Endometrial microvascular endothelial cells (primary cell): Measurements from ENCODE around the gene ANKK1. TPM values are rescaled to one million over a fixed set of nuclear protein-coding genes. Genes with fewer than 3 reads are reported as not detected.

Experiments
- in situ Hi-C: cut with HindIII; loops from 2 replicates; pipeline ENCODE4 v1.10.0; 2017; ENCODE audit warnings: low sequenced_read_pairs, low pct_unique_long_range_greater_than_20kb; ENCODE audit errors: inconsistent ontology term
- total RNA-seq: library from RNA; depleted of rRNA; stranded (reverse); fragments of >200 nt; gene quantifications from one replicate; pipeline ENCODE4 v1.2.3, GENCODE V29; 2015; ENCODE audit errors: inconsistent ontology term

The ANKK1 gene
- total RNA-seq, 1 donor from 2014 or later = not detected

- in situ Hi-C loops = no loop called here
Measured at GRCh38 chr11:113373981-113374560, 13.5 kb upstream of the ANKK1 start.

GRCh38 chr11:113375402-113375801 is 12.2 kb upstream of the ANKK1 start:
- in situ Hi-C loops = no loop called here

- in situ Hi-C loops = no loop called here
Measured at GRCh38 chr11:113376156-113376555, 11.4 kb upstream of the ANKK1 start.

- in situ Hi-C loops = no loop called here
Measured at GRCh38 chr11:113377681-113378412, 9.7 kb upstream of the ANKK1 start.

- in situ Hi-C loops = no loop called here
Measured at GRCh38 chr11:113378692-113379091, 8.9 kb upstream of the ANKK1 start.

- in situ Hi-C loops = no loop called here
Measured at GRCh38 chr11:113382121-113382520, 5.5 kb upstream of the ANKK1 start.

- in situ Hi-C loops = no loop called here
Measured at GRCh38 chr11:113384551-113384950, 3.0 kb upstream of the ANKK1 start.

- in situ Hi-C loops = no loop called here
Measured at GRCh38 chr11:113385749-113386148, 1.8 kb upstream of the ANKK1 start.

GRCh38 chr11:113386866-113387265 is 713 bp upstream of the ANKK1 start:
- in situ Hi-C loops = no loop called here

- in situ Hi-C loops = no loop called here
Measured at GRCh38 chr11:113389272-113389671, 1.7 kb downstream of the ANKK1 start.

GRCh38 chr11:113392236-113392921 is 4.8 kb downstream of the ANKK1 start:
- in situ Hi-C loops = no loop called here

- in situ Hi-C loops = no loop called here
Measured at GRCh38 chr11:113393501-113393985, 6.0 kb downstream of the ANKK1 start.

GRCh38 chr11:113394919-113395318 is 7.3 kb downstream of the ANKK1 start:
- in situ Hi-C loops = no loop called here

GRCh38 chr11:113395782-113396336 is 8.3 kb downstream of the ANKK1 start:
- in situ Hi-C loops = no loop called here

GRCh38 chr11:113396690-113397089 is 9.1 kb downstream of the ANKK1 start:
- in situ Hi-C loops = no loop called here

GRCh38 chr11:113397212-113397611 is 9.6 kb downstream of the ANKK1 start:
- in situ Hi-C loops = no loop called here

- in situ Hi-C loops = no loop called here
Measured at GRCh38 chr11:113397821-113398220, 10.2 kb downstream of the ANKK1 start.

- in situ Hi-C loops = no loop called here
Measured at GRCh38 chr11:113398669-113399430, 11.3 kb downstream of the ANKK1 start.

GRCh38 chr11:113400631-113401230 is 13.2 kb downstream of the ANKK1 start:
- in situ Hi-C loops = no loop called here
